Lower leg skin (tissue), 3 donors: Measurements from ENCODE around the gene SETD5.

ENCODE experiments used
- CTCF ChIP-seq, 3 donors: fragments of 450-650 bp; IDR thresholded peaks; one replicate each; pipeline ENCODE4 v1.5.1; 2016; ENCODE audit warnings: antibody characterized with exemption in 3 of 3, mild to moderate bottlenecking in 3 of 3, moderate library complexity in 2 of 3
- POLR2A ChIP-seq, 2 donors: fragments of 450-650 bp; IDR thresholded peaks; one replicate each; pipeline ENCODE4 v1.6.1; 2016 to 2017; ENCODE audit warnings: antibody characterized with exemption in 2 of 2, mild to moderate bottlenecking in 1 of 2, moderate library complexity in 1 of 2

GRCh38 chr3:9392041-9392440, 5.4 kb upstream of the SETD5 start:
- TF ChIP-seq POLR2A (IDR thresholded peaks at IDR 0.05) = no peak
- TF ChIP-seq CTCF (IDR thresholded peaks at IDR 0.05) = no peak
